Loucy (cell line): ENCODE results near the gene PTGDS.

ENCODE experiments used
- EZH2phosphoT487 ChIP-seq: fragments of 200-600 bp; IDR thresholded peaks from 2 replicates; pipeline ENCODE4 v1.6.1; 2018; ENCODE audit warnings: antibody characterized with exemption, mild to moderate bottlenecking, moderate library complexity, borderline replicate concordance
- TF ChIP-seq, protein P1 (sequence below): fragments of 200-600 bp; sonication (generic); conservative IDR thresholded peaks from 2 replicates; pipeline ENCODE4 v1.5.1; 2014; ENCODE audit warnings: mild to moderate bottlenecking, antibody characterized with exemption, low read length

DNA sequence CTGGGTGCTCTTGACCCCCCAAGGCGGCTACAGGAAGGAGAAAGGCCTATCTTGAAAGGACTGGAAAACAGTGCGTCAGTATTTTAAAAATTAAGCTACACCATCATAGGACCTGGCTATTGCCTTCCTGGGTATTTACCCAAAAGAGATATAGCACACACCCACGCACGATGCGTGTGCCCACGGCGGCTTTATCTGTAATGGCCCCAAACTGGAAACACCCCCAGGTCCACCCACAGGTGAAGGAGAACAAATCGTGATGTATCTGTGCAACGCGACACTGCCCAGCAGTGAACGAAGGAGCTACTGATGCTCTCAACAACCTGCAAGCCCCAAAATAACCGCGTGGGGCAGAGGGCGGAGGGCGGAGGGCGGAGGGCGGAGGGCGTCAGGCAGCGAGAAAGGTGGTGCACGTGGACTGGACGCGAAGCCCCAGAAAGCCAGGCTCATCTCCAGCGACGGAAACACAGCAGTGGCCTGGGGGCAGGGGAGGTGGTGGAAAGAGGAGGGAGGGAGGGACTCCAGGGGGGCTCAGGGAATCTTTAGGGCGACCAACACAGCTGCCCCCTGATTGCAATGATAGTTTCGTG is 12.4 kb upstream of the PTGDS start:
- TF ChIP-seq, protein P1, sequence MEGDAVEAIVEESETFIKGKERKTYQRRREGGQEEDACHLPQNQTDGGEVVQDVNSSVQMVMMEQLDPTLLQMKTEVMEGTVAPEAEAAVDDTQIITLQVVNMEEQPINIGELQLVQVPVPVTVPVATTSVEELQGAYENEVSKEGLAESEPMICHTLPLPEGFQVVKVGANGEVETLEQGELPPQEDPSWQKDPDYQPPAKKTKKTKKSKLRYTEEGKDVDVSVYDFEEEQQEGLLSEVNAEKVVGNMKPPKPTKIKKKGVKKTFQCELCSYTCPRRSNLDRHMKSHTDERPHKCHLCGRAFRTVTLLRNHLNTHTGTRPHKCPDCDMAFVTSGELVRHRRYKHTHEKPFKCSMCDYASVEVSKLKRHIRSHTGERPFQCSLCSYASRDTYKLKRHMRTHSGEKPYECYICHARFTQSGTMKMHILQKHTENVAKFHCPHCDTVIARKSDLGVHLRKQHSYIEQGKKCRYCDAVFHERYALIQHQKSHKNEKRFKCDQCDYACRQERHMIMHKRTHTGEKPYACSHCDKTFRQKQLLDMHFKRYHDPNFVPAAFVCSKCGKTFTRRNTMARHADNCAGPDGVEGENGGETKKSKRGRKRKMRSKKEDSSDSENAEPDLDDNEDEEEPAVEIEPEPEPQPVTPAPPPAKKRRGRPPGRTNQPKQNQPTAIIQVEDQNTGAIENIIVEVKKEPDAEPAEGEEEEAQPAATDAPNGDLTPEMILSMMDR = no peak
- TF ChIP-seq EZH2phosphoT487 = no peak
